NAMALWA (cell line): ENCODE measurements around the gene SLC25A1.
A peak's percentile ranks its signal among the peaks of the same experiment; 100 is the strongest.
"Not testable (repeated sequence)": the region's sequence is repeated elsewhere in the genome, so short reads cannot be mapped to it uniquely, and the experiment has no call there.

Experiments used
- DNase-seq: peaks from one replicate; pipeline ENCODE4 v3.0.0-alpha.2; 2015; ENCODE audit warnings: low spot score

Gene SLC25A1

GRCh38 chr22:19166421-19166820, 12.1 kb downstream of the SLC25A1 start:
- DNase-seq = no peak

GRCh38 chr22:19164425-19164824, 14.1 kb downstream of the SLC25A1 start:
- DNase-seq = no peak

- DNase-seq = not testable (repeated sequence)
Measured at GRCh38 chr22:19158649-19159048, 19.9 kb downstream of the SLC25A1 start.

GRCh38 chr22:19156109-19156508, 22.4 kb downstream of the SLC25A1 start:
- DNase-seq = not testable (repeated sequence)

- no peak for DNase-seq
Measured at GRCh38 chr22:19152942-19153883, 25.3 kb downstream of the SLC25A1 start.

- DNase-seq = no peak
Measured at GRCh38 chr22:19151329-19152191, 27.0 kb downstream of the SLC25A1 start.

- DNase-seq = no peak
Measured at GRCh38 chr22:19150482-19151328, 27.8 kb downstream of the SLC25A1 start.

GRCh38 chr22:19149991-19150390, 28.5 kb downstream of the SLC25A1 start, which contains the start of gene GSC2:
Gene GSC2, minus strand, starts transcription at chr22:19150292. Its CDS starts 9 bp downstream, at chr22:19150283.
- DNase-seq = no peak

- no peak for DNase-seq
Measured at GRCh38 chr22:19149047-19149883, 29.3 kb downstream of the SLC25A1 start.

- no peak for DNase-seq
Measured at GRCh38 chr22:19148417-19149046, 30.0 kb downstream of the SLC25A1 start.

- no peak for DNase-seq
Measured at GRCh38 chr22:19147195-19147780, 31.2 kb downstream of the SLC25A1 start.

- peak; percentile 49 for DNase-seq
Measured at GRCh38 chr22:19146215-19146968, 32.1 kb downstream of the SLC25A1 start.

GRCh38 chr22:19143967-19144400, 34.6 kb downstream of the SLC25A1 start:
- peak; percentile 54 for DNase-seq

- DNase-seq = no peak
Measured at GRCh38 chr22:19143212-19143611, 35.3 kb downstream of the SLC25A1 start.

GRCh38 chr22:19142394-19142793, 36.1 kb downstream of the SLC25A1 start:
- no peak for DNase-seq

- DNase-seq = no peak
Measured at GRCh38 chr22:19139974-19140373, 38.6 kb downstream of the SLC25A1 start.

GRCh38 chr22:19139001-19139356, 39.6 kb downstream of the SLC25A1 start:
- DNase-seq = no peak

GRCh38 chr22:19138217-19139000, 40.1 kb downstream of the SLC25A1 start:
- no peak for DNase-seq
